Sigmoid colon (tissue), 4 donors: Measurements from ENCODE around the gene CBFA2T2.

Source experiments
- CTCF ChIP-seq, 4 experiments: fragments of 450-650 bp in 3 of 4; fragments of 200-600 bp in 1 of 4; IDR thresholded peaks; one replicate each; pipeline ENCODE4 v1.5.1; 2016 to 2019; ENCODE audit warnings: antibody characterized with exemption in 4 of 4, mild to moderate bottlenecking in 3 of 4, moderate library complexity in 2 of 4
- EP300 ChIP-seq, 4 donors: sonication (generic); formaldehyde crosslinking; IDR thresholded peaks; one replicate each; pipeline ENCODE4 v1.6.1; 2017; ENCODE audit warnings: antibody characterized with exemption in 4 of 4
- POLR2AphosphoS5 ChIP-seq, 4 donors: sonication (generic); formaldehyde crosslinking; IDR thresholded peaks; one replicate each; pipeline ENCODE4 v1.6.1; 2017; ENCODE audit warnings: antibody characterized with exemption in 4 of 4

- TF ChIP-seq CTCF (IDR thresholded peaks at IDR 0.05): no peak
- no peak for TF ChIP-seq EP300 (IDR thresholded peaks at IDR 0.05)
- TF ChIP-seq POLR2AphosphoS5 (IDR thresholded peaks at IDR 0.05): no peak
These were observed 181.0 kb downstream of the CBFA2T2 start for GRCh38 chr20:33670715-33671499.
